BJ (cell line): Measurements from ENCODE around the gene RPTN. TPM values are rescaled to one million over a fixed set of nuclear protein-coding genes. Genes with fewer than 3 reads are reported as not detected.
"Not testable (repeated sequence)": the region's sequence is repeated elsewhere in the genome, so short reads cannot be mapped to it uniquely, and the experiment has no call there.

Experiments used
- CTCF ChIA-PET: fragments of 350-600 bp; formaldehyde crosslinking; extraction: SDS; loops from one replicate; lab custom pipeline; 2021; ENCODE audit warnings: antibody characterized with exemption, inconsistent platforms; lab: Yijun Ruan, JAX
- POLR2A ChIA-PET: fragments of 300-600 bp; sonication (Branson Sonifier 250); formaldehyde crosslinking; extraction: SDS; loops from one replicate; lab custom pipeline; 2021; ENCODE audit warnings: antibody characterized with exemption; lab: Charles Lee
- DNase-seq: peaks from one replicate; pipeline ENCODE4 v3.0.0-alpha.2; 2011; ENCODE audit warnings: low read depth
- H3K27me3 ChIP-seq: 2 replicates; pipeline ENCODE4 v1.6.0; 2011; ENCODE audit warnings: low read length; ENCODE audit not compliant: control insufficient read depth, insufficient read depth
- H3K36me3 ChIP-seq: 2 replicates; pipeline ENCODE4 v1.5.1; 2011; ENCODE audit warnings: low read length; ENCODE audit not compliant: control insufficient read depth, insufficient read depth
- H3K4me3 ChIP-seq: 2 replicates; pipeline ENCODE4 v1.5.1; 2011; ENCODE audit warnings: low read depth, mild to moderate bottlenecking, control low read depth, low read length
- CTCF ChIP-seq: IDR thresholded peaks from 2 replicates; pipeline ENCODE4 v1.5.1; 2011; ENCODE audit warnings: low read depth, mild to moderate bottlenecking, control low read depth, inconsistent platforms, low read length, moderate library complexity; ENCODE audit not compliant: insufficient read depth
- polyA plus RNA-seq: library from polyadenylated mRNA; depleted of rRNA; stranded (reverse); fragments of >200 nt; gene quantifications from 2 replicates; pipeline ENCODE4 v1.2.3, GENCODE V29; 2011

The RPTN gene
- polyA plus RNA-seq, 1 experiment = not detected

- ChIA-PET POLR2A (no interaction called here), CTCF (interaction anchor here (1.1 to 8.2 kb wide), 3 partner anchors 13 to 312 kb away, joined by 3 to 96 read pairs (median 3); partner anchors contain the start of gene RPTN)
- Histone ChIP-seq H3K27me3 (no peaks in the 10 kb centered on the region), H3K36me3 (no peaks in the 10 kb centered on the region), H3K4me3 (no peak overlapping the region)
- TF ChIP-seq CTCF = no peak
- DNase-seq = no peak
These were observed 13.3 kb downstream of the RPTN start for GRCh38 chr1:152145769-152146168.

GRCh38 chr1:152144674-152145183 is 14.3 kb downstream of the RPTN start:
- H3K4me3 ChIP-seq, POLR2A ChIA-PET, H3K36me3 ChIP-seq, H3K27me3 ChIP-seq, DNase-seq: not testable (repeated sequence)
- CTCF ChIA-PET = interaction anchor here (1.8 to 8.2 kb wide), 2 partner anchors 34 to 41 kb away, joined by 5 to 96 read pairs; no protein-coding TSS in a partner anchor

GRCh38 chr1:152143150-152143887 is 15.7 kb downstream of the RPTN start:
- H3K27me3 ChIP-seq = 0 out of 2 replicates have a peak, but pooled peaks cover 2% of the 10 kb centered on the region
- no peak for DNase-seq
- H3K36me3 ChIP-seq = no peaks in the 10 kb centered on the region
- ChIA-PET CTCF (interaction anchor here (1.0 to 1.8 kb wide), 4 partner anchors 36 to 45 kb away, joined by 3 to 5 read pairs (median 5); no protein-coding TSS in a partner anchor), POLR2A (no interaction called here)
- no peak for TF ChIP-seq CTCF
- H3K4me3 ChIP-seq = no peak overlapping the region

GRCh38 chr1:152141971-152142584 is 16.9 kb downstream of the RPTN start:
- ChIA-PET POLR2A (no interaction called here), CTCF (interaction anchor here (0.6 to 11.7 kb wide), 17 partner anchors 10 to 317 kb away, joined by 3 to 276 read pairs (median 4); partner anchors contain the start of gene RPTN)
- peak; percentile 86 for TF ChIP-seq CTCF
- Histone ChIP-seq H3K27me3 (peaks cover 5% of the 10 kb centered on the region; the same call in 1 of the 2 replicates), H3K4me3 (no peak overlapping the region), H3K36me3 (no peaks in the 10 kb centered on the region)
- DNase-seq = no peak

GRCh38 chr1:152137215-152137614 is 21.8 kb downstream of the RPTN start:
- Histone ChIP-seq H3K27me3 (peaks cover 5% of the 10 kb centered on the region), H3K4me3 (no peak overlapping the region), H3K36me3 (no peaks in the 10 kb centered on the region)
- TF ChIP-seq CTCF = no peak
- CTCF ChIA-PET = interaction anchor here (0.7 to 11.7 kb wide), 4 partner anchors 12 to 321 kb away, joined by 3 to 276 read pairs (median 4); no protein-coding TSS in a partner anchor
- DNase-seq = no peak
- POLR2A ChIA-PET = no interaction called here
